MM.1S (cell line): Measurements from ENCODE around the gene TMEM259.
A peak's percentile ranks its signal among the peaks of the same experiment; 100 is the strongest.

Experiments used
- DNase-seq: peaks from one replicate; pipeline ENCODE4 v3.0.0-alpha.2; 2015
- H2AFZ ChIP-seq: fragments of 300-600 bp; sonication (generic); 2 replicates; pipeline ENCODE4 v1.6.0; 2016; ENCODE audit warnings: antibody characterized with exemption, low read length
- H3F3A ChIP-seq: fragments of 300-600 bp; sonication (generic); 2 replicates; pipeline ENCODE4 v1.6.1; 2016; ENCODE audit warnings: mild to moderate bottlenecking, antibody characterized with exemption, low read length, moderate library complexity, mixed read lengths; ENCODE audit not compliant: insufficient read depth
- H3K27ac ChIP-seq: fragments of 300-600 bp; sonication (generic); 2 replicates; pipeline ENCODE4 v1.5.1; 2016; ENCODE audit warnings: mild to moderate bottlenecking, low read length
- H3K27me3 ChIP-seq: fragments of 300-600 bp; sonication (generic); replicated peaks from 2 replicates; pipeline ENCODE4 v1.6.0; 2016; ENCODE audit warnings: low read length; ENCODE audit not compliant: insufficient read depth
- H3K36me3 ChIP-seq: fragments of 300-600 bp; sonication (generic); replicated peaks from 2 replicates; pipeline ENCODE4 v1.6.1; 2016; ENCODE audit warnings: mild to moderate bottlenecking, low read length, mixed read lengths; ENCODE audit not compliant: insufficient read depth
- H3K4me1 ChIP-seq: fragments of 300-600 bp; sonication (generic); 2 replicates; pipeline ENCODE4 v1.6.1; 2016; ENCODE audit warnings: low read length, mixed read lengths
- H3K4me2 ChIP-seq: fragments of 300-600 bp; sonication (generic); 2 replicates; pipeline ENCODE4 v1.6.0; 2016; ENCODE audit warnings: low read depth, low read length
- H3K4me3 ChIP-seq: fragments of 300-600 bp; sonication (generic); 2 replicates; pipeline ENCODE4 v1.5.1; 2016; ENCODE audit warnings: low read length, mixed read lengths
- H3K79me2 ChIP-seq: fragments of 300-600 bp; sonication (generic); 2 replicates; pipeline ENCODE4 v1.6.1; 2016; ENCODE audit warnings: mixed run types, low read length, mixed read lengths
- H3K9ac ChIP-seq: fragments of 300-600 bp; sonication (generic); 2 replicates; pipeline ENCODE4 v1.6.1; 2016; ENCODE audit warnings: low read length, mixed read lengths
- H3K9me2 ChIP-seq: fragments of 300-600 bp; sonication (generic); replicated peaks from 2 replicates; pipeline ENCODE4 v1.6.1; 2016; ENCODE audit warnings: mild to moderate bottlenecking, low read length, mixed read lengths; ENCODE audit not compliant: insufficient read depth
- H3K9me3 ChIP-seq: fragments of 300-600 bp; sonication (generic); replicated peaks from 2 replicates; pipeline ENCODE4 v1.6.1; 2016; ENCODE audit warnings: mild to moderate bottlenecking, low read length, mixed read lengths; ENCODE audit not compliant: insufficient read depth
- H4K20me1 ChIP-seq: fragments of 300-600 bp; sonication (generic); 2 replicates; pipeline ENCODE4 v1.6.1; 2016; ENCODE audit warnings: mild to moderate bottlenecking, low read length, moderate library complexity, mixed read lengths; ENCODE audit not compliant: insufficient read depth
- EZH2 ChIP-seq: fragments of 300-600 bp; sonication (generic); optimal IDR thresholded peaks from 2 replicates; pipeline ENCODE3; 2017; ENCODE audit warnings: low read depth, mild to moderate bottlenecking, antibody characterized with exemption, low read length, mixed read lengths
- EZH2phosphoT487 ChIP-seq: fragments of 300-600 bp; sonication (generic); IDR thresholded peaks from 2 replicates; pipeline ENCODE4 v1.6.1; 2018; ENCODE audit warnings: antibody characterized with exemption, low read length
- TF ChIP-seq, protein P1 (sequence below): fragments of 300-600 bp; sonication (generic); IDR thresholded peaks from 2 replicates; pipeline ENCODE4 v1.5.1; 2016; ENCODE audit warnings: antibody characterized with exemption, low read length, mixed read lengths

TMEM259 gene

DNA sequence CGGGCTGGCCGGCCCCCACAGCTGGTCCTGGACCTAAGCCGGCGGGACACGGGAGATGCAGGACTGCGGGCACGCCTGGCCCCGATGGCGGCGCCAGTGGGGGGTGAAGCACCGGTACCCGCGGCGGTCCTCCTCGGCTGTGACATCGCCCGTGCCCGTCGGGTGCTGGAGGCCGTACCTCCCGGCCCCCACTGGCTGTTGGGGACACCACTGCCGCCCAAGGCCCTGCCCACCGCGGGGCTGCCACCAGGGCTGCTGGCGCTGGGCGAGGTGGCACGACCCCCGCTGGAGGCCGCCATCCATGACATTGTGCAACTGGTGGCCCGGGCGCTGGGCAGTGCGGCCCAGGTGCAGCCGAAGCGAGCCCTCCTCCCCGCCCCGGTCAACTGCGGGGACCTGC is 17.6 kb downstream of the TMEM259 start:
- H3F3A ChIP-seq: no peaks in the 10 kb centered on the region
- no peaks in the 10 kb centered on the region for H4K20me1 ChIP-seq
- no peaks in the 10 kb centered on the region for H3K4me1 ChIP-seq
- H3K4me3 ChIP-seq: no peak overlapping the region
- no peak overlapping the region for H3K4me2 ChIP-seq
- no peak for TF ChIP-seq EZH2
- TF ChIP-seq EZH2phosphoT487: no peak
- TF ChIP-seq, protein P1, sequence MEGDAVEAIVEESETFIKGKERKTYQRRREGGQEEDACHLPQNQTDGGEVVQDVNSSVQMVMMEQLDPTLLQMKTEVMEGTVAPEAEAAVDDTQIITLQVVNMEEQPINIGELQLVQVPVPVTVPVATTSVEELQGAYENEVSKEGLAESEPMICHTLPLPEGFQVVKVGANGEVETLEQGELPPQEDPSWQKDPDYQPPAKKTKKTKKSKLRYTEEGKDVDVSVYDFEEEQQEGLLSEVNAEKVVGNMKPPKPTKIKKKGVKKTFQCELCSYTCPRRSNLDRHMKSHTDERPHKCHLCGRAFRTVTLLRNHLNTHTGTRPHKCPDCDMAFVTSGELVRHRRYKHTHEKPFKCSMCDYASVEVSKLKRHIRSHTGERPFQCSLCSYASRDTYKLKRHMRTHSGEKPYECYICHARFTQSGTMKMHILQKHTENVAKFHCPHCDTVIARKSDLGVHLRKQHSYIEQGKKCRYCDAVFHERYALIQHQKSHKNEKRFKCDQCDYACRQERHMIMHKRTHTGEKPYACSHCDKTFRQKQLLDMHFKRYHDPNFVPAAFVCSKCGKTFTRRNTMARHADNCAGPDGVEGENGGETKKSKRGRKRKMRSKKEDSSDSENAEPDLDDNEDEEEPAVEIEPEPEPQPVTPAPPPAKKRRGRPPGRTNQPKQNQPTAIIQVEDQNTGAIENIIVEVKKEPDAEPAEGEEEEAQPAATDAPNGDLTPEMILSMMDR: no peak
- H3K27me3 ChIP-seq: peaks cover 43% of the 10 kb centered on the region
- no peak overlapping the region for H2AFZ ChIP-seq
- H3K9ac ChIP-seq: no peak overlapping the region
- no peaks in the 10 kb centered on the region for H3K9me2 ChIP-seq
- no peaks in the 10 kb centered on the region for H3K9me3 ChIP-seq
- no peak overlapping the region for H3K27ac ChIP-seq
- no peaks in the 10 kb centered on the region for H3K36me3 ChIP-seq
- no peaks in the 10 kb centered on the region for H3K79me2 ChIP-seq
- no peak for DNase-seq

DNA sequence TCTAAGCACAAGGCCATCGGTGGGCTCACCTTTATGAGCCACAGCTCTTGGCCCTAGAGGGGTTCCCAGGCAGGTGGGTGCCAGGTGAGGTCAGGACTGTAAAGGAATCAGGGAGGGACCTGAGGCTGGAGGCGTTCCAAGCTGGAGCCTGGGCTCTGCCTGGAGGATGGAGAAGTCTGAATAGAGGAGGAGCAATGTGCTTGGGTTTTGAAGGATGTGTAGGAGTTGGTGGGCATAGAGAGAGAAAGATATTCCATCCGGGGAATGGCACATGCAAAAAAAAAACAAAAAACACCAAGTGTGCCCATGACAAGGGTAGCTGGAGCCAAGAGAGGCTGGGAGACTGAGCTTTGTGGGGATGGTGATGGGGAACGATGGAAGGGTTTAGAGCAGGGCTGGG is 18.3 kb downstream of the TMEM259 start:
- Histone ChIP-seq H3K9ac (no peak overlapping the region), H3K36me3 (no peaks in the 10 kb centered on the region), H3K9me2 (no peaks in the 10 kb centered on the region), H3F3A (no peaks in the 10 kb centered on the region), H3K27me3 (peaks cover 50% of the 10 kb centered on the region), H3K4me3 (no peak overlapping the region), H3K79me2 (no peaks in the 10 kb centered on the region), H3K4me1 (no peaks in the 10 kb centered on the region), H3K27ac (no peak overlapping the region), H3K9me3 (no peaks in the 10 kb centered on the region), H2AFZ (no peak overlapping the region), H3K4me2 (no peak overlapping the region), H4K20me1 (no peaks in the 10 kb centered on the region)
- TF ChIP-seq EZH2phosphoT487 (no peak), EZH2 (no peak)
- TF ChIP-seq, protein P1: no peak
- DNase-seq: no peak

- Histone ChIP-seq H3K9me2 (no peaks in the 10 kb centered on the region), H3K9ac (no peak overlapping the region), H3K4me3 (no peak overlapping the region), H3K9me3 (no peaks in the 10 kb centered on the region), H3K36me3 (no peaks in the 10 kb centered on the region), H3K27me3 (peaks cover 51% of the 10 kb centered on the region), H2AFZ (no peak overlapping the region), H3K79me2 (no peaks in the 10 kb centered on the region), H3K4me2 (no peak overlapping the region), H3K4me1 (no peaks in the 10 kb centered on the region), H4K20me1 (no peaks in the 10 kb centered on the region), H3K27ac (no peak overlapping the region), H3F3A (peaks cover under 1% of the 10 kb centered on the region; the same call in 1 of the 2 replicates)
- no peak for TF ChIP-seq EZH2
- TF ChIP-seq, protein P1: peak; percentile 97
- TF ChIP-seq EZH2phosphoT487: no peak
- peak; percentile 53 for DNase-seq
Observed at GRCh38 chr19:1001538-1002166, 19.3 kb downstream of the TMEM259 start.
